AG04449 (cell line): ENCODE measurements around the gene MYO7A.

Experiments
- CTCF ChIA-PET: fragments of 350-600 bp; formaldehyde crosslinking; extraction: SDS; loops from one replicate; lab custom pipeline; 2021; ENCODE audit warnings: antibody characterized with exemption; lab: Yijun Ruan, JAX
- POLR2A ChIA-PET: fragments of 400-600, 350-600 bp; formaldehyde crosslinking; extraction: SDS; loops from one replicate; lab custom pipeline; 2020; ENCODE audit warnings: antibody characterized with exemption, inconsistent platforms; lab: Yijun Ruan, JAX
- DNase-seq: peaks from one replicate; pipeline ENCODE4 v3.0.0-alpha.2; 2010; ENCODE audit warnings: low read depth, low spot score
- H3K4me3 ChIP-seq: 2 replicates; pipeline ENCODE4 v1.5.1; 2011; ENCODE audit warnings: low read depth, mild to moderate bottlenecking, control low read depth, low read length
- TF ChIP-seq, protein P1 (sequence below): IDR thresholded peaks from one replicate; pipeline ENCODE4 v1.5.1; 2011; ENCODE audit warnings: mild to moderate bottlenecking, moderate library complexity, low read length, control low read depth, inconsistent platforms; ENCODE audit not compliant: insufficient read depth; ENCODE audit errors: missing control alignments

Gene MYO7A

GRCh38 chr11:77179048-77179447 lies 51.0 kb downstream of the MYO7A start:
- ChIA-PET POLR2A (no interaction called here), CTCF (interaction anchor here (1.1 to 3.5 kb wide), 2 partner anchors 9 to 16 kb away, joined by 3 to 18 read pairs; no protein-coding TSS in a partner anchor)
- TF ChIP-seq, protein P1, sequence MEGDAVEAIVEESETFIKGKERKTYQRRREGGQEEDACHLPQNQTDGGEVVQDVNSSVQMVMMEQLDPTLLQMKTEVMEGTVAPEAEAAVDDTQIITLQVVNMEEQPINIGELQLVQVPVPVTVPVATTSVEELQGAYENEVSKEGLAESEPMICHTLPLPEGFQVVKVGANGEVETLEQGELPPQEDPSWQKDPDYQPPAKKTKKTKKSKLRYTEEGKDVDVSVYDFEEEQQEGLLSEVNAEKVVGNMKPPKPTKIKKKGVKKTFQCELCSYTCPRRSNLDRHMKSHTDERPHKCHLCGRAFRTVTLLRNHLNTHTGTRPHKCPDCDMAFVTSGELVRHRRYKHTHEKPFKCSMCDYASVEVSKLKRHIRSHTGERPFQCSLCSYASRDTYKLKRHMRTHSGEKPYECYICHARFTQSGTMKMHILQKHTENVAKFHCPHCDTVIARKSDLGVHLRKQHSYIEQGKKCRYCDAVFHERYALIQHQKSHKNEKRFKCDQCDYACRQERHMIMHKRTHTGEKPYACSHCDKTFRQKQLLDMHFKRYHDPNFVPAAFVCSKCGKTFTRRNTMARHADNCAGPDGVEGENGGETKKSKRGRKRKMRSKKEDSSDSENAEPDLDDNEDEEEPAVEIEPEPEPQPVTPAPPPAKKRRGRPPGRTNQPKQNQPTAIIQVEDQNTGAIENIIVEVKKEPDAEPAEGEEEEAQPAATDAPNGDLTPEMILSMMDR = no peak
- no peak for DNase-seq
- H3K4me3 ChIP-seq = no peak overlapping the region

- ChIA-PET CTCF (interaction anchor here (1.1 to 3.5 kb wide), 4 partner anchors 9 to 369 kb away, joined by 3 to 18 read pairs (median 5); partner anchors contain the start of gene MYO7A), POLR2A (no interaction called here)
- no peak overlapping the region for H3K4me3 ChIP-seq
- DNase-seq = no peak
- TF ChIP-seq, protein P1 = no peak
These were observed 51.6 kb downstream of the MYO7A start for GRCh38 chr11:77179681-77180080.

GRCh38 chr11:77180346-77180745 lies 52.3 kb downstream of the MYO7A start:
- CTCF ChIA-PET = interaction anchor here (1.1 to 3.5 kb wide), 4 partner anchors 8 to 368 kb away, joined by 3 to 18 read pairs (median 5); partner anchors contain the start of gene MYO7A
- H3K4me3 ChIP-seq = no peak overlapping the region
- POLR2A ChIA-PET = no interaction called here
- TF ChIP-seq, protein P1 = no peak
- DNase-seq = no peak

DNA sequence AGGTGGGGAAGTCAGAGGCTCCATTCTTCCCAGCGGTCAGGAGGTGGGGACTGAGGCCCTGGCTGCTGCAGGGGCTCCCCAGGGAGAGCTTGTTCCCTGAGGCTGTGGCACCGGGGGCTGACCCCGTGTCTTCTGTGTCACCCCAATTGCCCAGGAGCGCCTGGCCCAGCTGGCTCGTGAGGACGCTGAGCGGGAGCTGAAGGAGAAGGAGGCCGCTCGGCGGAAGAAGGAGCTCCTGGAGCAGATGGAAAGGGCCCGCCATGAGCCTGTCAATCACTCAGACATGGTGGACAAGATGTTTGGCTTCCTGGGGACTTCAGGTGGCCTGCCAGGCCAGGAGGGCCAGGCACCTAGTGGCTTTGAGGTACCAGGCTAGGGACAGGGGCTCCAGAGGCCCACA lies 53.2 kb downstream of the MYO7A start:
- ChIA-PET CTCF (interaction anchor here (1.1 to 3.5 kb wide), 3 partner anchors 7 to 395 kb away, joined by 3 to 18 read pairs (median 4); partner anchors contain the start of gene MYO7A), POLR2A (no interaction called here)
- no peak overlapping the region for H3K4me3 ChIP-seq
- DNase-seq = no peak
- TF ChIP-seq, protein P1 = no peak

DNA sequence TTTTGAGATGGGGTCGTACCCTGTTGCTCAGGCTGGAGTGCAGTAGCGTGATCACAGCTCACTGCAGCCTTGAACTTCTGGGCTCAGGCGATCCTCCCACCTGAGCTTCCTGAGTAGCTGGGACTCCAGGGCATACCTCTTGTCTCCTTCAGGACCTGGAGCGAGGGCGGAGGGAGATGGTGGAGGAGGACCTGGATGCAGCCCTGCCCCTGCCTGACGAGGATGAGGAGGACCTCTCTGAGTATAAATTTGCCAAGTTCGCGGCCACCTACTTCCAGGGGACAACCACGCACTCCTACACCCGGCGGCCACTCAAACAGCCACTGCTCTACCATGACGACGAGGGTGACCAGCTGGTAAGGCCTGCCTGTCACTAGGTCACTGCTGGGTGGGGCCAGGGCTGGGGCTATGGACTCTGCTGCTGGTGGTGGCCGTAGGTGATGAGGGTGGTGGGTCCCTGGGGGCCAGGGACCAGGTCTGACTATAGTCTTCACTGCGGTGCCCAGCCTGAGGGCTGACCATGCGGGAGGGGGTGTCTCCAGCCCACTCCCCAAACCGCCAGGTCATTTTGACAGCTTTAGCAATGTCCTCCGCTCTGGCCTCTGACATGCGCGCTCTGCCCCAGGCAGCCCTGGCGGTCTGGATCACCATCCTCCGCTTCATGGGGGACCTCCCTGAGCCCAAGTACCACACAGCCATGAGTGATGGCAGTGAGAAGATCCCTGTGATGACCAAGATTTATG lies 53.9 kb downstream of the MYO7A start:
- TF ChIP-seq, protein P1 = no peak
- CTCF ChIA-PET = interaction anchor here (1.1 to 7.1 kb wide), 5 partner anchors 16 to 394 kb away, joined by 3 to 80 read pairs (median 5); partner anchors contain the start of gene MYO7A
- no peak for DNase-seq
- POLR2A ChIA-PET = interaction anchor here (0.8 kb wide), 1 partner anchor 79 kb away, joined by 3 read pairs; no protein-coding TSS in a partner anchor
- H3K4me3 ChIP-seq = no peak overlapping the region
